Sigmoid colon (tissue), 7 donors: ENCODE data around the gene CDC27. TPM values are rescaled to one million over a fixed set of nuclear protein-coding genes. Genes with fewer than 3 reads are reported as not detected.

ENCODE experiments used
- DNase-seq: peaks from one replicate; pipeline ENCODE4 v3.0.0-alpha.2; 2019
- H3K27ac ChIP-seq, 4 donors: fragments of 200-600 bp; sonication (generic); one replicate each; pipeline ENCODE4 v1.5.1; 2016 to 2019; ENCODE audit warnings: mild to moderate bottlenecking in 1 of 4
- H3K27me3 ChIP-seq, 3 donors: fragments of 200-600 bp; sonication (generic); one replicate each; pipeline ENCODE4 v1.5.1; 2019; ENCODE audit warnings: mild to moderate bottlenecking in 1 of 3
- H3K36me3 ChIP-seq, 4 donors: fragments of 200-600 bp; sonication (generic); one replicate each; pipeline ENCODE4 v1.5.1; 2016 to 2019
- H3K4me1 ChIP-seq, 4 donors: fragments of 200-600 bp; sonication (generic); one replicate each; pipeline ENCODE4 v1.5.1; 2017 to 2019
- H3K4me3 ChIP-seq, 4 donors: fragments of 200-600 bp; sonication (generic); one replicate each; pipeline ENCODE4 v1.5.1; 2017 to 2019; ENCODE audit warnings: mild to moderate bottlenecking in 2 of 4, moderate library complexity in 1 of 4
- H3K9me3 ChIP-seq, 4 donors: fragments of 200-600 bp in 3 of 4; sonication (generic) in 3 of 4; one replicate each; pipeline versions ENCODE4 v1.5.1 to v1.6.1; 2013 to 2019
- EP300 ChIP-seq, 4 donors: sonication (generic); formaldehyde crosslinking; IDR thresholded peaks; one replicate each; pipeline ENCODE4 v1.6.1; 2017; ENCODE audit warnings: antibody characterized with exemption in 4 of 4
- POLR2A ChIP-seq, 2 donors: fragments of 450-650 bp; IDR thresholded peaks; one replicate each; pipeline ENCODE4 v1.6.1; 2016; ENCODE audit warnings: antibody characterized with exemption in 2 of 2, mild to moderate bottlenecking in 2 of 2, moderate library complexity in 2 of 2
- POLR2AphosphoS5 ChIP-seq, 4 donors: sonication (generic); formaldehyde crosslinking; IDR thresholded peaks; one replicate each; pipeline ENCODE4 v1.6.1; 2017; ENCODE audit warnings: antibody characterized with exemption in 4 of 4
- WGBS, 2 donors: extraction: QIAGEN DNeasy Blood & Tissue Kit; methylation state at CpG; one replicate each; pipeline ENCODE4 v1.1.7; 2013; 5-methylcytosine and 5-hydroxymethylcytosine counted together
- intact Hi-C: fragments of 100-400 bp; cut with DNase I; formaldehyde crosslinking; loops from one replicate; pipeline ENCODE4 v1.15.1; 2023
- polyA plus RNA-seq, 3 donors: library from polyadenylated mRNA; stranded (reverse); fragments of 200-250 nt; gene quantifications; one replicate each; pipeline ENCODE4 v1.2.3, GENCODE V29; 2013
- total RNA-seq, 4 donors: library from RNA; depleted of rRNA; stranded (reverse); fragments of >200 nt; gene quantifications; one replicate each; pipeline ENCODE4 v1.1.0, GENCODE V29; 2016
- TF ChIP-seq, protein P1 (sequence below), 4 experiments: fragments of 450-650 bp in 3 of 4; fragments of 200-600 bp in 1 of 4; IDR thresholded peaks; one replicate each; pipeline ENCODE4 v1.5.1; 2016 to 2019; ENCODE audit warnings: antibody characterized with exemption in 4 of 4, mild to moderate bottlenecking in 3 of 4, moderate library complexity in 2 of 4
- donor health status: healthy with polysubstance abuse.
- donor health status: Bipolar disorder and iron deficiency.
- donor health status: healthy.

CDC27 gene
- total and polyA plus RNA-seq, 7 donors, result 7.2 to 61.4 (median 41.0) TPM

DNA sequence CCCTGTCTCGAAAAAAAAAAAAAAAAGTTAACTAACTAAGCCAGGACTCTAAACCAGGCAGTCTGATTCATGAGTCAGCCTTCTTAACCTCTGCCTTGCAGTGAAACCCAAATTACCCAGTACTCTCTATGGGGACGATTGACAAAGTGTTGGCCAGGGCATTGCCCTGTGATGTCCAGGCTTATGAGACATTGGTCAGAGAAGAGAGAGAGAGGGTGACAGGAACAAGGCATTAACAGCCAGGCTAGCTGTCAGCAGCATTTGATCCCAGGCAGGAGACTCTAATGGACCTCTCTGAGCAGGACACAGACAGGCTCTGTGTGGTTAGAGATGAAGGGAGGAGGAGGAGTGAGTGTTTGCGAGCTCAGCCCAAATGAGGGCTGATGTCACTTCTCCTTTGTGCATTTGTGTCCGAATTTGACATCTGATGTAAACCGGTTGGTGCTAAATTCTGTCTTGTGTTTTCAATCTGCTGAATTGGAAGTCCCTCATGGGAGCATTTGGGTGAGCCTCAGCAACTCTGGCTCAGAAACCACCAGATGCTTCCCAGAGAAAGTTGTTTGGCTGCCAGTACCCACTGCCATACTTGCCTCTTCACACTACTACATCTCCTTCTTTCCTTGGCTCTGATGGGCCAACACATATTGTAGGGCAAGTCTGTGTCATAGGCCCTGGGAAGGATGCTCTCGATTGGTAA, 15.8 kb upstream of the CDC27 start:
- intact Hi-C loops, result no loop called here
- Histone ChIP-seq H3K9me3 (no peaks in the 10 kb centered on the region), H3K27ac (peak overlapping the region; percentile 17 to 71 (median 51)), H3K4me1 (peaks cover 0 to 18% (median 15%) of the 10 kb centered on the region in 4 donors), H3K27me3 (no peaks in the 10 kb centered on the region), H3K4me3 (no peak overlapping the region), H3K36me3 (no peaks in the 10 kb centered on the region)
- 40 to 67% methylated on average over 6 of the region's 6 CpGs for WGBS, 2 donors
- TF ChIP-seq POLR2A (IDR thresholded peaks at IDR 0.05), result no peak
- peak in 1 of 4 donors; percentile 26 for TF ChIP-seq POLR2AphosphoS5 (IDR thresholded peaks at IDR 0.05)
- no peak for DNase-seq

DNA sequence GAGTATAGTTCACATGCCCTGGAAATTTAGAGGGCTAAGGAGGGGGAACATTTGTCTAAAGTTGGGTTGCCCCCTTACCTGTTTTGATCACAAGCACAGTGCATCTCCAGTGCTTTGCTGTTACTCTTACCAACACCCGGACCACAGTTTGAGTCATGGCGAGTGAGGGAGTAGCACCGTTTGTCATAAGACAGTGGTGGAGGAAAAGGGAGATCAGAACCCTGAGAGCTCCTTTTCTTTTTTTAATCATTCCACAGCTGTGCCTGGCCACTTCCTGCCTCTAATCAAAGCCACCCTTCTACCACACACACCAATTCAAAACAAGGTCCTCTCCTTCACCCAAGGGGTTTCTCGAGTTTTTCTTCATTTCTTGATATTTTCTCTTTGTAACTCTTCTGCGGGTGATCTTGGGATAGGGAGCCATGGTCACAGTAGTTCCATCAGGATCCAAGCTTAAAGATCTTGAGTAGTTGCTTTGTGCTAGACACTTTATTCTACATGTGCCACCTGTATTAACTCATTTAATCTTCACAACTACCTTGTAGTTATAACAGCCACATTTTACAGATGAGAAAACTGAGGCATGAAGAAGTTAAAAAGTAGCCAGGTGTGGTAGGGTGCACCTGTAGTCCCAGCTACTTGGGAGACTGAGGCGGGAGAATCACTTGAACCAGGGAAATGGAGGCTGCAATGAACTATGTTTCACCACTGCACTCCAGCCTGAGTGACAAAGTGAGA, 15.1 kb upstream of the CDC27 start:
- Histone ChIP-seq H3K4me1 (peaks cover 0 to 18% (median 15%) of the 10 kb centered on the region in 4 donors), H3K4me3 (no peak overlapping the region), H3K36me3 (no peaks in the 10 kb centered on the region), H3K27ac (peak overlapping the region in 3 of 4 donors; percentile 43 to 71 (median 59)), H3K9me3 (no peaks in the 10 kb centered on the region), H3K27me3 (no peaks in the 10 kb centered on the region)
- WGBS, 2 donors, result 65 to 86% methylated on average over 6 of the region's 6 CpGs
- TF ChIP-seq POLR2A (IDR thresholded peaks at IDR 0.05) (no peak), POLR2AphosphoS5 (IDR thresholded peaks at IDR 0.05) (no peak), EP300 (IDR thresholded peaks at IDR 0.05) (no peak)
- TF ChIP-seq, protein P1, sequence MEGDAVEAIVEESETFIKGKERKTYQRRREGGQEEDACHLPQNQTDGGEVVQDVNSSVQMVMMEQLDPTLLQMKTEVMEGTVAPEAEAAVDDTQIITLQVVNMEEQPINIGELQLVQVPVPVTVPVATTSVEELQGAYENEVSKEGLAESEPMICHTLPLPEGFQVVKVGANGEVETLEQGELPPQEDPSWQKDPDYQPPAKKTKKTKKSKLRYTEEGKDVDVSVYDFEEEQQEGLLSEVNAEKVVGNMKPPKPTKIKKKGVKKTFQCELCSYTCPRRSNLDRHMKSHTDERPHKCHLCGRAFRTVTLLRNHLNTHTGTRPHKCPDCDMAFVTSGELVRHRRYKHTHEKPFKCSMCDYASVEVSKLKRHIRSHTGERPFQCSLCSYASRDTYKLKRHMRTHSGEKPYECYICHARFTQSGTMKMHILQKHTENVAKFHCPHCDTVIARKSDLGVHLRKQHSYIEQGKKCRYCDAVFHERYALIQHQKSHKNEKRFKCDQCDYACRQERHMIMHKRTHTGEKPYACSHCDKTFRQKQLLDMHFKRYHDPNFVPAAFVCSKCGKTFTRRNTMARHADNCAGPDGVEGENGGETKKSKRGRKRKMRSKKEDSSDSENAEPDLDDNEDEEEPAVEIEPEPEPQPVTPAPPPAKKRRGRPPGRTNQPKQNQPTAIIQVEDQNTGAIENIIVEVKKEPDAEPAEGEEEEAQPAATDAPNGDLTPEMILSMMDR (IDR thresholded peaks at IDR 0.05), result no peak
- intact Hi-C loops, result no loop called here
- DNase-seq, result no peak

DNA sequence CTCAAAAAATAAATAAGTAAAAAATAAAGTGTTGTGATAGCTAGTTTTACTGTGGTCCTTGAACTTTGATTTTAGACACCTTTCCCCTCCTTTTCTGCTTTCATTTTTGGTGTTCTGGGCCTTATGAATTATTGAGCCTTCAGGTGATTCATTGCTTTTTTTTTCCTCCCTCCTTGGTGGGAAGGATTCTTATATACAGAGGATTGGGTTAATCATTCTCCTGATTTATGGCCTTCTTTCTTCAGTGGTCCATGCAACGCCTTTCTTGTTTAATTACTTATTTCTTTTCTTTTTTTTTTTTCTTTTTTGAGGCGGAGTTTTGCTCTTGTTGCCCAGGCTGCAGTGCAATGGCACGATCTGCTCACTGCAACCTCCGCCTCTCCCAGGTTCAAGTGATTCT, 12.1 kb upstream of the CDC27 start:
- WGBS, 2 donors, result 28 to 73% methylated on average over 4 of the region's 4 CpGs
- intact Hi-C loops, result no loop called here
- DNase-seq, result no peak
- H3K27ac ChIP-seq, result no peak overlapping the region
- H3K27me3 ChIP-seq, result no peaks in the 10 kb centered on the region
- H3K4me1 ChIP-seq, result peaks cover 0 to 18% (median 15%) of the 10 kb centered on the region in 4 donors
- no peaks in the 10 kb centered on the region for H3K36me3 ChIP-seq
- no peak overlapping the region for H3K4me3 ChIP-seq
- H3K9me3 ChIP-seq, result no peaks in the 10 kb centered on the region
- TF ChIP-seq EP300 (IDR thresholded peaks at IDR 0.05) (no peak), POLR2AphosphoS5 (IDR thresholded peaks at IDR 0.05) (no peak), POLR2A (IDR thresholded peaks at IDR 0.05) (no peak)
- TF ChIP-seq, protein P1 (IDR thresholded peaks at IDR 0.05), result no peak

DNA sequence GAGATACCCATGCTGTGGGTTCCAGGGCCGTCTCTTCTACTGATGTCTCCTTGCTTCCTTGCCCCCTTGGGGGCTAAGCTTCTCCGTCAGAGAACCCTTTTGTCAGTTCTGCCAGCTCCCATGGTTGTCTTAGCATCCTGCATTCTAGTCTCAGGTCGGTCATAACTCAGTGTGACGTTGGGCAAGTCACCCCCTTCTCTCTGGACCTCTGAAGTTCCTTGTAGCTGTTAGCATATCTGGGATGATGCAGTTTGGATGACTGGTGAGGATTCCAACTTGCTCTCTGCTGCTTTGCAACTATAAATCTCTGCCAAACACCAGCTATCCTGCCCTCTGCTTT, 11.2 kb upstream of the CDC27 start:
- no peak for DNase-seq
- 62 to 75% methylated on average over 4 of the region's 4 CpGs for WGBS, 2 donors
- intact Hi-C loops, result no loop called here
- no peaks in the 10 kb centered on the region for H3K9me3 ChIP-seq
- no peak overlapping the region for H3K4me3 ChIP-seq
- TF ChIP-seq POLR2AphosphoS5 (IDR thresholded peaks at IDR 0.05), result no peak
- TF ChIP-seq, protein P1 (IDR thresholded peaks at IDR 0.05), result no peak
- TF ChIP-seq POLR2A (IDR thresholded peaks at IDR 0.05), result no peak
- TF ChIP-seq EP300 (IDR thresholded peaks at IDR 0.05), result no peak
- no peaks in the 10 kb centered on the region for H3K36me3 ChIP-seq
- H3K27ac ChIP-seq, result peak overlapping the region in 1 of 4 donors; percentile 10
- no peaks in the 10 kb centered on the region for H3K27me3 ChIP-seq
- peaks cover 0 to 14% (median 9%) of the 10 kb centered on the region in 4 donors for H3K4me1 ChIP-seq

DNA sequence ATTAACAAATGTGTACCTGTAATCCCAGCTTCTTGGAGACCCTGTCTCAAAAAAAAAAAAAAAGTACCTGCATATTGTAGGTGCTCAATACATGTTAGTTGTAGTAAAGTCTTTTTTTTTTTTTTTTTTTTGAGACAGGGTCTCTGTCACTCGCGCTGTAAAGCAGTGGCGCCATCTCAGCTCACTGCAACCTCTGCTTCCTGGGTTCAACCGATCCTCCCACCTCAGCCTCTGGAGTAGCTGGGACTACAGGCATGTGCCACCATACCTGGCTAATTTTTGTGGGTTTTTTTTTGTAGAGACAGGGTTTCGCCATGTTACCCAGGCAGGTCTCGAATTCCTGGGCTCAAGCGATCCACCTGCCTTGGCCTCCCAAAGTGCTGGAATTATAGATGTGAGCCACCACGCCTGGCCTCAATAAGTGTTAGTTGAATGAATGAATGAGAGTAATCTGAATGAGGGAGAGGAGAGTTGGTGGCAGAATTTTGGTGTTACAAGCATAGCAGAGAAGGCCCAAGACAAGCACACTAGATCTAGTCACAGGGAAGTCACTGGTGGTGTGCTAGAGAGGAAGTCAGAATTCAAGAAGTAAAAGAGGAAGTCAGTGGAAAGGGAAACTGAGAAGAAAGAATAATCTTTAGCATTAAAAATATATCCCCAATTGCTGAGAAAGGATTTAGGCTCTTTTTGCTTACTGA, 10.7 kb upstream of the CDC27 start:
- no peak for TF ChIP-seq POLR2A (IDR thresholded peaks at IDR 0.05)
- TF ChIP-seq, protein P1 (IDR thresholded peaks at IDR 0.05), result no peak
- TF ChIP-seq POLR2AphosphoS5 (IDR thresholded peaks at IDR 0.05), result no peak
- TF ChIP-seq EP300 (IDR thresholded peaks at IDR 0.05), result no peak
- intact Hi-C loops, result no loop called here
- Histone ChIP-seq H3K9me3 (no peaks in the 10 kb centered on the region), H3K27ac (peak overlapping the region in 1 of 4 donors; percentile 10), H3K36me3 (no peaks in the 10 kb centered on the region), H3K27me3 (no peaks in the 10 kb centered on the region), H3K4me3 (no peak overlapping the region), H3K4me1 (peaks cover 0 to 9% (median 5%) of the 10 kb centered on the region in 4 donors)
- DNase-seq, result no peak
- WGBS, 2 donors, result 95 to 97% methylated on average over 8 of the region's 8 CpGs
